ENCODE measurements around the gene ITGB8.

ITGB8 gene

DNA sequence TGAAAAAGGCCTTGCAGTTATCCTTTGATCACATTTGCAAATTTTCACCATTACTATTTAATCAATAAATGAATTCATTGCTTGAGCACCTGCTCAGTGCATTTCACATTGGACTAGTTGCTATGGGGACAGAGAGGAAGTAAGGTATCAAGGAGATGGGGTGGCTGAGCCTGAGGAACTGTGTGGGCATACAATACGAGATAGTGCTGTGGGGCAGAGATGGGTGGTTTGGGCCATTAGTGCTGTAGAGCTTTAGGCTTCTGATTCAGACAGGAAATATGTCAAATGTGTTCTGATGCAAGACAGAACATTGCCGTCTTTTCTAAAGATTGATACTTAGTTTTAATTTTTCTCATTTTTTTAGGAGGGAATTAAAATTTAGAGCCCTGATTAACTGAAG is 13.2 kb downstream of the ITGB8 start:
- no peak for DNase-seq

DNA sequence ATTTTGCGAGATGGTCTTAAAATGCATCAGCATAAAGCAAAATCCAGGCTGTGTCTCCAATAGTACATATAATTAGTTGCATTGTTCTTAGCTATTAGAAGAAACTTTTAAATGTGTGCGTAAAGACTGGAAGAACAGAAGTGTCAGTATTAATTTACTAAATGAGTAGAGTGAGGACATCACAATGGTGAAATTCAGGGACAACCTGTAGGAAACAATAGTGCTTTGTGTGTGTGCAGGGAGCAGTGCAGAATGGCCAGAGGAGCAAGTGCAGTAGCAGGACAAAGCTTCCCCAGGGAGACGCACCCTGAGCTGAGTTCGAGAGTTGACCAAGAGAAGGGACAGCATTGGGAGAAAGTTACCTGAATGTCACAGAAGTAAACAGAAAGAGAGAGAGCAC is 13.7 kb downstream of the ITGB8 start:
- no peak for DNase-seq

DNA sequence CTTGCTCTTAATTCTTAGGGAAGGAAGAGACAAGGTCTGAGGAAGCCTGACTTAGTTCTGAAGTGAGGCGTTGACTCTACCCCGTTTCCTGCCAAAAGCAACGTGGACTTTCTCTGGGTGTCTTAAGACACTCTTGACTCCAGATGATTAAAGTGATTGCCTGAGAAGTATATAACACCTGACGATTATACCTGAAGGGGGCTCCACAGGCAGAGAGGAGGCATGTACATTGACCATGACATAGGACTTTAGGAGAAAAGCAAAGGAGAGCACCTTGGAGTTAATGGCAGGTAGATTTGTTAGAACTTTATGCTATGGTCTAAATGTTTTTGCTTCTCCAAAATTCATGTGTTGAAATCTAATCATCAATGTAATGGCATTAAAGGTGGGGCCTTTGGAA is 15.9 kb downstream of the ITGB8 start:
- DNase-seq, result no peak

DNA sequence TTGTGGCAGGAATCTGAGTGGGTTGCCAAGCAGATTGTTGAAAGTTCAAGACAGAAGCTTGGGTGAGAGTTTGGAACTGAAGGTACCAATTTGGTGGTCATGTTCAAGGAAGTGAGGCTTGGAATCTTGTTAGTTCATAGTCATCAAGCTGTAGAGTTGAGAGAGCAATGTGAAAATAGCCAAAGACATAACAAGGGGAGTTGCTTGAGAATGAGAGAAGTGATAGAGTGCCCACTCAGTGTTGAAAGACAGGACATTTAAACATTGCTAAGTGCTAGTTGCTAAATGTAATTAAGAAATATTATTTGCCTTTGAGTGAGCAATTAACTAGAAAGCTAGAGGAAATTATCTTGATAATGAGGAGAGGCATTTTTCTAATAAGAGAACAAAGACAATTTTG is 17.0 kb downstream of the ITGB8 start:
- no peak for DNase-seq

DNA sequence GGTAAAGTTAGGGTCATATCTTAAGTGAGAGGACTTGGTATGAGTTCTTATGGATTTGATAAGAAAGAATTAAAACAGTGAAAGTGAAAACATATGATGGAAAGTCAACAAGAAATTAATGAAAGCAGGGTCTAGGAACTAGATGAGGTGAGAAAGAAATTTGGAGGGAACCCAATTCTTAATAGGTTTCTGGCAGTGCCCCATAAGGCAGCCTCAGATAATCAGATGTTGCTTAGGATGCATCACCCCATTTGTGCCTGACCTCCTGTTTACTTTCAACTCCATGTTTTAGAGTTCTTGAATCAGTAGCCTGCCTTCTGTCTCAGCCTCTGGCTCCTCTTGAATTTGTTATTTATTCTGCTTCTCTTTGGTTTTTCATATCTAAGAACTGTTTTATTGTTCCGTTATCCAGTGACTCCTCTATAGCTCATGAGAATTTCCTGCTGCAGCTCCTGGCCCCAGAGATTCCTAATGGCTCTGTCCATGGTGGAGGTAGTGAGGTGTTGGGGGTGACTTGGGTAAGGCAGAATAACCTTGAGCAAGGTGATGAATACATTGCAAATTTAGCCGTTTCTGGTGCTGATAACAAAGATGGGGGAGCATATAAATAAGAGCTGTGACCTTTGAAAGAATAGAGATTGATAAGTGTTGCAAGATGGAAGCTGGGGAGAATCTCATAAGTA is 17.6 kb downstream of the ITGB8 start:
- no peak for DNase-seq

DNA sequence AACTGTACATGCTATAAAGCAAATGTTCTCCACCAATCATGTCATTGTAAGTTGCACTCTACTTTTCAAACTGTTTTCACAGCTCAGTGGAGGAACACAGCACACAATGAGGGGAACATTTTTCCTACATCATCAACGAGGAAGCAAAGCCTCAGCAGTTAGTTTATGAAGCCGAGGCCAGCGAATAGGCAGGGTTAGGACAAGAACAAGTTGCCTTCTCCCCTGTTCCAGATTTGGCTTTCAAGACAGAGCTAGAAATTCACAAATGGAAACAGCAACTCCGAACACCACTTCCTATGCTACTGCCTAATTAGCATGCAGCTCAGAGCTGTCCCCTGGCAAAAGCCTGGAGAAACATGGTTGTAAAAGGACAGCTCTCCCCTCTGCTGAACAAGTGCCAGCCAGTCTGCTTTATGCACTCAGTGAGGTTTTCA is 19.8 kb downstream of the ITGB8 start:
- no peak for DNase-seq

DNA sequence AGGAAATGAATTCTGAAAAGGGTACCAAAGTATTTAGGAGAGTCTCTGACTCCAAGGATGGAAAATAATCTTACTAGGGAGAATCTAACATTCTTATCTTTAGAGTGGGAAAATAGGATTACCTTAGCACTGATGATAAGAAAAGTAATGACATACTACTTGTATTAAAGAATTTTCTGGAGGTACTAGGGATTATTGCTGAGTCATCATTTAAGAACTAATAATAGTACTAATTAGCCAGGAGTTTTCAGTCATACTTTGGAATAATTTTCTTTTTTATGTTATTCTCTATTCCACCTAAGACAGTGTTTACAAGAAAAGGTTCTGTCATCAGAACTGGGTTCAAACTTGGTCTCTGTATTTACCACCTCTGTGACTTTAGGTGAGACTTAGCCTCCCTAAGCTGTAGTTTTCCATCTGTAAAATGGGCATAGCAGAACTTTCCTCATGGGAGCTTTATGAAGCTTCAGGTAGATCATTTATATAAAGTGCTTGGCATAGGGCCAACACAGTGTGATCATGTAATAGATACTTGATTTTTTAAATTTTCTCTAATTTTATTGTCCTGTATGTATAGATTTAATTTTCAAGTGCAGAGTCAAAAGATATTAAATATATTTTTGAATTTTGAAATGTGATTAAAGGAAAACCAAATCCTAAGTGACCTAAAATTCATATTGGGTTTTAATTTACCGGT is 20.4 kb downstream of the ITGB8 start:
- no peak for DNase-seq

DNA sequence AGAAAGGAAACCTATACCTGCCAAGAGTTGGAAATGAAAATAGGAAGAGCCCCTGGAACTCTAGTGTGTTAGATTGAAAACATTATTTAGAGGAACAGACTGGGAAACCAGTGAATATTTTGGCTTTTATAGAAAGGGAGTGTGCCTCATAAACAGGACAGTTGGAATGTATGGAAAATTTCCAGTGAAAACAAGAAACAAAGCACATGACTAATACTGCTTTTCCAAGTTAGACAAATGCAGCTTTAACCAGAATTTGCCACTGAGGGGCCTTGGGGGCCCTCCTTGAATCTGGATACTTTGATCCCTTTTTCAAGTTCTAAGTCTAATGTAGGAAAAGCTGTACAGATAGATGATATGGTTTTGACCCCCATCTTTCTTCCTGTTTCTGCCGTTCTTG is 21.2 kb downstream of the ITGB8 start:
- DNase-seq, result no peak

DNA sequence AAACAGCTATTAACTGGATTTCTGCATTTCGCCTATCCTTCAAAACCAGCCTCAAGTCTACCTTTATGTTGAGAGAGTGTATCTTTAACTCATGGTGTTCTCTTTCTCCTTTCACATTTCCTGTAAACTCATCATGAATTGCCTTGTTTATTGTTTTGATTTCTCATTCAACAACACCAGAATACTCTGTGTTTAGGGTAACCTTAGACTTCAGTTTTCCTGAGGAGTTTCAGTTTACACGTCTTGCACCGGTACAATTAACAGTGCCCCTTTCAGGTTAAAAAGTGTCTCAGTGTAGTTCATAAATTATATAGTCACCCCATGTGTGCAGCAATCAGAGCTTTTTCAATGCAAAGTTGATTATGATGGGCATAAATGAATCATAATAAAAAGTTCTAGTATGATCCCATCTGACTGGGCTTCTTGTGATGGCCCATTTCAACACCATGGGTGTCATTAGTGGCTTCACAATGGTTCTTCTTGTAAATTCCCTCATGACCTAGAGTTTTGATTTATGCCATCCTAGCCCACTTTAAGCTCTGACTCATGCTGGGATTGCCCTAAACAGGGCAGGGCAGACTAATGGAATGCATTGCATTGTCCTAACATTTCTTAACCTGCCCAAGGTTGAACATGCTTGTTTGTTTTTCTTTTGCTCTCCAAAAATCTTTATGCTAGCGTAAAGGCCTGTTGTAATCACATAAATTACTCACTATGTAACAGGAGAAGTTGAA is 22.0 kb downstream of the ITGB8 start:
- no peak for DNase-seq

DNA sequence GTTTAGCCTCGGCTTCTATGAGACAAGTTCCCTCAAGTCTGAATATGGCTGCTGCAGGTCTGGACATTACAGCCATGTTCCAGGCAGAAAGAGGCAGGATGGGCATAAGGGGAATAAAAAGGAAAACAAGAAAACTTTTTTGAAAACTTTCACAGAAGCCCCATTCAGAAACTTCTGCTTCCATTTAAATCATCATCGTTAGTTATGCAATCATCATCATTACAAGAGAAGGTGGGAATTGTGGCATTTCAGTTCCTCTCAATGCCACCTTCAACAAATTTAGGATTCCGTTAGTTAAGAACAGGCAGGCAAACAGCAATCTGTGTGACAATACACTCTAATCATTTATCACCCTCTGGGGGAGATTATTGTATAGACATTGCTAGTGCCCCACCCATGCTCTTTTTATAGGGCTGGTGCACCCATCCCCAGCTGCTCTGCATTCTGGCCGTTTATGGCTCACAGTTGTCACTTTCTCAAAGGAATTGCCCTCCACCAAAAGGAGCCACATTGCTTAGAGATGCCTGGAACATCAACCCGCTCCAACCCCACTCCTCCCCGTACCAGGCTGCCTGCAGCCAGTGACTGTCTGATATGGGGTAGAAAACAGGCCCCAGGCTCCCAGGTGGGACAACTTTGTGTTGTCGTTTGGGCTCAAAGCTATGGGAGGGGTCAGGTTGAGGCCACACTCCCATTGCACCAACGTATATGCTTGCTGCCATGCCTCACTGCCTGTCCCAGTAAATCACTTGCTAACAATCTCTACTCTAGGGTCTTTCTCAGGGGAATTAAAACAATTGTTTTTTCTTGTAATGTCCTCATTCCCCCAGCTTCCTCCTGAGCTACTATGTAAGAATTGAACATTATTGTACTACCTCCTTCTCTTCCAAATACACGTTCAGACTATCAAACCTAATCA is 24.2 kb downstream of the ITGB8 start:
- no peak for DNase-seq

DNA sequence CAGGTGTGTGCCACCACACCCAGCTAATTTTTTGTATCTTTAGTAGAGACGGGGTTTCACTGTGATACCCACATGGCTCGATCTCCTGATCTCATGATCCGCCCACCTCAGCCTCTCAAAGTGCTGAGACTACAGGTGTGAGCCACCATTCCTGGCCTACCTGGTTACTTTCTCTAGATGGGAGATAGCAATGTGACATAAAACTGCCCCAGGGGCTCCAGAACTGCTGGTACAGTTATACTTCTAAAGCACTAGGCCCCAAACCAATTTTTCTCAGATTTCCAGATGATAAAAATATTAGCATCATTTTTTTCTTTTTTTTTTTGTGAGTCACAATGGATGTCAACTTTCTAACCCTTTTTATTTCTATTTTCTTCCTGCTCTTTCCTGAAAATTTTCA is 27.4 kb downstream of the ITGB8 start:
- DNase-seq, result no peak

DNA sequence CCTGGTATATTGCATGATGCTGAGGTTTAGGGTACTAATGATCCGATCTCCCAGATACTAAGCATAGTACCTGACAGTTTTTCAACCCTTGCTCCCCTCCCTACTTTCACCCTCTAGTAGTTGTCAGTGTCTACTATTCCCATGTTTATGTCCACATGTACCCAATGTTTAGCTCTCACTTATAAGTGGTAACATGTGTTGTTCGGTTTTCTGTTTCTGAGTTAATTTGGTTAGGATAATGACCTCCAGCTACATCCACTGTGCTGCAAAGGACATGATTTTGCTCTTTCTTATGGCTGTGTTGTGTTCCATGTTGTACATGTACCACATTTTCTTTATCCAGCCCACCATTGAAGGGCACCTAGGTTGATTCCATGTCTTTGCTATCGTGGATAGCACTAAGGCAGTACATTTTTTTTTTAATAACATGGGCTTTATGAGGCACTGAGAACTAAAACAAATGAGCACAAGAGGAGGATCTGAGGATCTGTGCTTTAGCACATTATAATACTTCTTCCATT is 28.1 kb downstream of the ITGB8 start:
- DNase-seq, result no peak

DNA sequence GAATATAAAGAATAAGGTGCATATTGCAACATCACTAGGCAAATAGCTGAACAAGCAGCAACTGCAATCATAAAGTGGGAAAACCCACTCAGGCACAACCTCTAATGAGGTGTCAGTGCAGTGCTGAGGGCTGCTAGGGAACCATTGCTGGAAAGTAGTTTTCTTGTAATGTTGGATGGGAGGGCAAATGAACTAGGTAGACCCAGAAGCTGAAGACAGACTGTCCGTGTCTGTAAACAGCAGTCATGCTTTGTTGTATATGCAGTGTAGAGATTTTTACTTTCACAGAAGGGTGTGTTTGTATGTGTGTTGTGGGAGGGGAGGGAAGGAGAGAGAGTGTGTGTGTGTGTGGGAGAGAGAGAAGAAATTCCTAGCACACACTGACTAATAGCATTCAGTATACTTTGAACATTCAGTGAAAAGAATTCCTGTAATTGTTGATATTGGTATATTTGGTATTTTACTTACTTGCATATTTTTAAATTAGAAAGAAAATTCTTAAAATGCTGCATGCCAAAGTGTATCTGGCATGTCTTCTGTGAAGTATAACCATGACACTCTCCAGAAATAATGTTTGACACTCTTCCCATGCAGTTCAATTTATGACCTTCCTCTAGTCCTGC is 28.8 kb downstream of the ITGB8 start:
- DNase-seq, result no peak

DNA sequence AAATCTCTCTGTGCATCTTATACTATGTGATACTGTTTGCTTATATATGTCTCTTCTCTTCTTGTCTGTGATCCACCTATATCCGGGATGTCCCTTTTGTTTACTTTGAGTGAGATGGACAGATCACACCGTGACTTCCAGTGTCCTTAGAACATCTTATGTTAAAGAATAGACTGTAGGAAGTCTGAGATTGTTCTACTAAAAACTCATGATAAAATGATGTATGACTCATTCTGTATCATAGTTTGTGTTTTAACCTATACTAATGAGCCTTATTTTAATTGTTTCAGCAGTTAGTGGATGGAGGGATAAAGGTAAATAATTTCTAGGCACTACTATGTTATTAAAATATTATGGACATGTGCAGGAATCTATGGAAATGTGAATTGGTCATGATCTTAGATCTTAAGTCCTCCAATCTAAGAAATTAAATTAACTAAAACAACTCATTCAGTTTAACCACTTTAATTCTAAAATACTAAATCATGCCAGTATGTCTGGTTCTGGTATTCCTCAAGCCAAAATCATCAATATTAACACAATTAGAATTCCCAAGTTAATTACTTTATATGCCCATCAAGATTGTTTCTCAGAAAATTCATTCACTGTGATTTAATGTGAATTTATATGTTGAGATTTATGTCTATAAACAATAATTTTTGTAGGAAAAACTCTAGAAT is 32.0 kb downstream of the ITGB8 start:
- no peak for DNase-seq

DNA sequence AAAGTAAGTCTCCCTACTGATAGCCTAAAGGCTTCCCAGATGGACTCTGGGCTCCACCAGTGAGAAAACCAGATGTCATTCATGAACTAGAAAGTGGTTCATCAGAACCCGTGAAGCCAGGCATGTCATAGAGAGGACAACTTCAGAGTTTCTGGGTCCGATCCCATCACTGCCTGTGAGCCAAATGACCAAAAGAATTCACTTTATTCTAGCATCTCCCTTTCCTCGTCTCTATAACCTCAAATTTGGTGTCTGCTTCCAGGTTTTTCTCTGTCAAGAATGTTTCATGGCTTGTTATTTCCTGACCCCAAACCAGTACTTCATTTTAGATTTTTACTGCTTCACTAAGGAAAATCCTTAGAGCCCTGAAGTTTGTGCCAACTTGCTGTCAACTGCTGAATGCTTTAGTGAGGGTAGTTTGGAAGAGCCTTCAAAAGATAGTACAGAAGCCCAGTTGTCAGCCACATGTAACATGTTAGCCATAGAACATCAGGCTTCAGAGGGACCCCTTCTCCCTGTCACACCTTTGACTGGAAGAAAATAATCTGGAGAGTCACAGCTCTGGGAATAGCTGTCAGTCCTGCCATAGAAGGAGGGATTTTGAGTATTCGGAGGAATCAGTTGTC is 34.0 kb downstream of the ITGB8 start:
- DNase-seq, result no peak

DNA sequence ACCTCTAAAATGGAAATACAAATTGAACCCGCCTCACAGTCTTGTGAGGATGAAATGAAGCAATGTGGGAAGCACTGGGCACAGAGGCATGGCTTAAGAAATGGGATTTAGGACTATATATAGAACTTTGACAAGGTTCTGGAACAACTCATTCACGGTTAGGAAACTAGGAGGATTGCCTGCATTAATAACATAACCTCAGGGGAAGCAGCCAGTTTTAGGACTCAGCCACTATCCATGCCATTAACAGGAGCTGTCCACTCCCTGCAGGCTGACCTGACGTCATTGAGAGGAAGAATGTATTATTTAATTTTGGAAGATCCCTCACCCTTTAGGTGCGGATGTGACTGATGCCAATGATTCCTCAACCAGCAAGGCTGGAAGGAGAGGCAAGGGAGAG is 34.8 kb downstream of the ITGB8 start:
- DNase-seq, result no peak

DNA sequence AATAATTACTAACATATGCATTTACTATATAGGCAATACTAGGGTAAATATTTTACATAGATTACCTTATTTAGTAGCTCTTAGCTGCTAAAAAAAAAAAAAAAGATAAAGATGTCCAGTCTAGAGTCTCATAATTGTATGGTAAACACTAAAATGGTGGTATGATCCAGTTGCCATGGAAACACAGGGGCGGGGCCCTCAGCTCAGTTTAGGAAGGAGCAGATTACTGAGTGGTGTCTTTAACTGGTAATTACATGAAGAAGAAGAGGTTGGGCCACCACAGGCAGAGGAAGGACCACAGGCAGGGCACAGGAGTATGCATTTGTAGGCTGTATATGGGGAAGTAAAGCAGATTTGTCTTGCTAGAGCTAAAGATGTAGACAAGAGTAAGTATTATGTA is 43.7 kb downstream of the ITGB8 start:
- no peak for DNase-seq

DNA sequence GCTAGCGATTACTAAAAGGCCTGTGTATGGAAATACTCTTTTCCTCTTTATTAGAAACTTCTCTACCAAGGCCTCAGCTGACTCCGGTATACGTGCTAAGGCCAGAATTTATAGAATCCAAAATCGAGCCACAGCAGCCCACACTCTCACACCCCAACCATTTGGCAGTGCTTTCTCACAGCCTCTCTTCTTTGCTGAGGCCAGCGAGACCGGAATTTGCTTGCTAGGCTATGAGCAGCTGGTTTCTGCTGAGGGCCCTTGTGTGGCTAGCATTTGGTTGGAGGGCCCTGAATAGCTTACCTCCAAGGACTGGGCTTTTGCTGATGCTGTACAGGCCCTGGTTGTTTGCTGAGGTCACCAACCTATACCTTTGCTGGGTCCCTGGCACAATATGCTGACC is 46.1 kb downstream of the ITGB8 start:
- DNase-seq, result no peak

DNA sequence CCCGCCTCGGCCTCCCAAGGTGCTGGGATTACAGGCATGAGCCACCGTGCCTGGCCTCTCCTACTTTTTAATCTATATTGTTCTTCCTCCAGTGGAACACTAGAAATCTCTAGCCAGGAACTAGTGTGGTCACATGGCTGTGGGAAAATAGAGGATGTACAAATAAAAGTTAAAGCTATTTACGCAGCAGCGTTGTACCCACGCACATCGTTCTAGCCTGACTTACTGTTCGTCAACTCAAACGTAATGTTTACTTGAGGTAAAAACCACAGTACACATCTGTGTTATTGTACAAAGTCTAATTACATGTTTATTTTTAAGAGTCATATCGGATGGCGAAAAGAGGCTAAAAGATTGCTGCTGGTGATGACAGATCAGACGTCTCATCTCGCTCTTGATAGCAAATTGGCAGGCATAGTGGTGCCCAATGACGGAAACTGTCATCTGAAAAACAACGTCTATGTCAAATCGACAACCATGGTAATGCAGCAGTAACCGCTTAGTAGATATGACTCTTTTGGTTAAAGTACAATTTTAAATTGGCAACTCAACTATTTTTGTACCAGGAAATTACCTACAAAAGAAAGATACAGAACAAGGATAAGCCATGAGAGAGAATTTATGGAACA is 50.8 kb downstream of the ITGB8 start:
- DNase-seq, result no peak

DNA sequence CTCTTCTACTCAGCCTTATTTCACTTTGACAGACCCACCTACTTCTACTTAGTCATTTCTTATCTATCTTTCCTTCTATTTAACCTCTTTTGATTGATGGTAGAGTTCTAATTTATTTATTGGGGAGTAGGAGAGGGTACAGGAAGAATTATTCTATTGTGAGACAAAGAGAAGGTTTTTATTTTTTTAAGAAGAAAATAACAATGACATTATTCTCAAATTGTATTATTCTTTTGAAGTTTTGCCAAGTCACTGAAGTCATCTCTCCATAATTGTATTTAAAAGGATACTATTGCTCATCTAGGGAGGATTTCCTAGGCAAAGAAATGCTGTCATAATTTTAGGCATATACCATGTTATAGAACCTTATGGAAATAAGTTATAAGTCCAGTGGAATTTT is 52.7 kb downstream of the ITGB8 start:
- DNase-seq, result no peak

DNA sequence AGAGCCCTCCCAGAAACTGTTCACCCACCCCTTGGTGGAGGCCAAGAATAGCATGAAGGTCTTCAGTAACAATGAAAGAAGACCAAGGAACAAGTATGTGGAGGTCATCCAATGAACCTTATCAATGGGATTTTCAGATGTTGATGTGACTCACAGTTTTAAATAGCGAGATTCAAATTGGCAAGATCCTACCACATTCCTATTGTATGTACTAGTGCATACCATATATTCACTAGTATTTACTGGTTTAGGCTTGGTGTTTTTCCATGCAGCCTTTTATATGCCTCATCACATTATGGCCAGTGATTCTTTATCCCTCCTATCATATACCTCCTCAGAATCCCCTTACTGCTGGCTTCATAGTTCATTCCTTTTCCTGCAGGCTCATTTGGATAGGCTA is 54.4 kb downstream of the ITGB8 start:
- DNase-seq, result no peak
